ENCODE results near the gene MLLT10.

Gene MLLT10

GRCh38 chr10:21744223-21744622, 210.2 kb downstream of the MLLT10 start:
- no peak for DNase-seq

GRCh38 chr10:21746118-21746517, 212.1 kb downstream of the MLLT10 start:
- DNase-seq: no peak

- DNase-seq: no peak
These were observed 213.8 kb downstream of the MLLT10 start for GRCh38 chr10:21747809-21748208.

GRCh38 chr10:21749788-21750187, 215.8 kb downstream of the MLLT10 start:
- DNase-seq: no peak

GRCh38 chr10:21750424-21750823, 216.4 kb downstream of the MLLT10 start:
- DNase-seq: no peak

GRCh38 chr10:21751341-21752310, 217.6 kb downstream of the MLLT10 start:
- peak in 1 of 2 experiments; percentile 3 for DNase-seq

GRCh38 chr10:21753497-21754270, 219.7 kb downstream of the MLLT10 start:
- DNase-seq: no peak

GRCh38 chr10:21754410-21755011, 220.5 kb downstream of the MLLT10 start:
- no peak for DNase-seq

GRCh38 chr10:21756707-21757106, 222.7 kb downstream of the MLLT10 start:
- no peak for DNase-seq

GRCh38 chr10:21757185-21757901, 223.3 kb downstream of the MLLT10 start:
- DNase-seq: no peak

GRCh38 chr10:21758239-21758638, 224.2 kb downstream of the MLLT10 start:
- DNase-seq: no peak

GRCh38 chr10:21758696-21759095, 224.7 kb downstream of the MLLT10 start:
- no peak for DNase-seq

- DNase-seq: no peak
These were observed 225.2 kb downstream of the MLLT10 start for GRCh38 chr10:21759232-21759631.

- DNase-seq: no peak
These were observed 226.3 kb downstream of the MLLT10 start for GRCh38 chr10:21760332-21760731.

GRCh38 chr10:21764466-21765189, 230.6 kb downstream of the MLLT10 start:
- no peak for DNase-seq

- DNase-seq: no peak
These were observed 235.0 kb downstream of the MLLT10 start for GRCh38 chr10:21769041-21769440.

GRCh38 chr10:21771219-21771618, 237.2 kb downstream of the MLLT10 start:
- DNase-seq: no peak

- no peak for DNase-seq
These were observed 242.9 kb downstream of the MLLT10 start for GRCh38 chr10:21776883-21777282.

- DNase-seq: no peak
These were observed 257.2 kb downstream of the MLLT10 start for GRCh38 chr10:21791276-21791675.

All from NCI-H526 (cell line).